A549 (cell line): ENCODE data around the gene UNC5C. TPM values are rescaled to one million over a fixed set of nuclear protein-coding genes. Genes with fewer than 3 reads are reported as not detected.

ENCODE experiments used
- ATAC-seq, 2 experiments: fragments of 200-7000 bp in 1 of 2; fragments of >200 bp in 1 of 2; cut with Nextera tagmentation in 1 of 2; cut with Tn5 transposase in 1 of 2; 3 replicates each; pipeline versions ENCODE4 v1.8.0 to v1.9.1; 2018 to 2020; ENCODE audit warnings: mild to moderate bottlenecking in 1 of 2, moderate library complexity in 1 of 2
- CTCF ChIA-PET: fragments of 300-600 bp; sonication (Branson Sonifier 250); formaldehyde crosslinking; extraction: SDS; loops from one replicate; lab custom pipeline; 2021; ENCODE audit warnings: antibody characterized with exemption, inconsistent platforms; lab: Yijun Ruan, JAX
- POLR2A ChIA-PET: fragments of 350-600 bp; formaldehyde crosslinking; extraction: SDS; loops from one replicate; lab custom pipeline; 2021; ENCODE audit warnings: antibody characterized with exemption, inconsistent platforms; lab: Yijun Ruan, JAX
- DNase-seq, 2 experiments: peaks; one replicate each; pipeline versions ENCODE4 v3.0.0 to v3.0.0-alpha.2; 2011 to 2016; ENCODE audit warnings: low read depth in 1 of 2, low spot score in 1 of 2
- FAIRE-seq: peaks from 2 replicates; lab custom pipeline; 2011; peaks lifted over from hg19 to GRCh38; lab: Jason Lieb, UNC
- H3K27ac ChIP-seq, 2 experiments: fragments of >200 bp; sonication (Bioruptor Twin); formaldehyde crosslinking; 3 replicates each; pipeline ENCODE4 v1.5.1; 2016 to 2017
- H3K4me1 ChIP-seq: fragments of >200 bp; sonication (Bioruptor Twin); formaldehyde crosslinking; 3 replicates; pipeline ENCODE4 v1.6.1; 2016
- H3K4me2 ChIP-seq: fragments of >200 bp; sonication (Bioruptor Twin); formaldehyde crosslinking; 3 replicates; pipeline ENCODE4 v1.6.1; 2016
- H3K4me3 ChIP-seq: fragments of >200 bp; sonication (Bioruptor Twin); formaldehyde crosslinking; 3 replicates; pipeline ENCODE4 v1.5.1; 2016
- H3K9me3 ChIP-seq: fragments of >200 bp; sonication (Bioruptor Twin); formaldehyde crosslinking; 3 replicates; pipeline ENCODE4 v1.6.1; 2016
- ATOH8 ChIP-seq: fragments of 250-450 bp; sonication (Bioruptor Pico); IDR thresholded peaks from 2 replicates; pipeline ENCODE4 v1.5.0; 2020; ENCODE audit warnings: low read depth, mild to moderate bottlenecking, moderate library complexity
- CHD4 ChIP-seq: fragments of 200-600 bp; sonication (generic); IDR thresholded peaks from 2 replicates; pipeline ENCODE4 v1.6.1; 2016; ENCODE audit warnings: antibody characterized with exemption, mild to moderate bottlenecking, borderline replicate concordance
- EP300 ChIP-seq, 2 experiments: fragments of >200 bp; sonication (Bioruptor Twin); formaldehyde crosslinking; IDR thresholded peaks; 2 replicates in 1 of 2; 3 replicates in 1 of 2; pipeline ENCODE4 v1.6.1; 2016 to 2017
- ESRRA ChIP-seq: fragments of 150-350 bp; IDR thresholded peaks from 2 replicates; pipeline ENCODE4 v1.6.1; 2014; ENCODE audit warnings: mild to moderate bottlenecking, low read length, borderline replicate concordance
- HDAC2 ChIP-seq: fragments of 200-600 bp; sonication (generic); IDR thresholded peaks from 2 replicates; pipeline ENCODE4 v1.6.1; 2016
- HOXB5 ChIP-seq: fragments of 250-450 bp; sonication (Bioruptor Pico); IDR thresholded peaks from 2 replicates; pipeline ENCODE4 v1.5.0; 2020; ENCODE audit warnings: mild to moderate bottlenecking, moderate library complexity
- MAFK ChIP-seq: fragments of 450-650 bp; IDR thresholded peaks from 2 replicates; pipeline ENCODE4 v1.6.1; 2014; ENCODE audit not compliant: partially characterized antibody
- MAZ ChIP-seq: fragments of 150-350 bp; IDR thresholded peaks from 2 replicates; pipeline ENCODE4 v1.6.1; 2014; ENCODE audit warnings: antibody characterized with exemption, low read depth, low read length, borderline replicate concordance
- MYC ChIP-seq: IDR thresholded peaks from 2 replicates; pipeline ENCODE4 v1.6.1; 2012; ENCODE audit warnings: mild to moderate bottlenecking, inconsistent platforms, low read length, improper control_type of control experiment, borderline replicate concordance
- NFE2L2 ChIP-seq: fragments of 150-350 bp; conservative IDR thresholded peaks from 2 replicates; pipeline ENCODE4 v1.6.1; 2014; ENCODE audit warnings: low read length
- NR3C1 ChIP-seq: fragments of >200 bp; sonication (Bioruptor Twin); formaldehyde crosslinking; IDR thresholded peaks from 3 replicates; pipeline ENCODE4 v1.6.1; 2017
- PHF8 ChIP-seq: fragments of 200-600 bp; sonication (generic); IDR thresholded peaks from 2 replicates; pipeline ENCODE4 v1.6.1; 2016; ENCODE audit warnings: low read depth, mild to moderate bottlenecking, antibody characterized with exemption, moderate library complexity, borderline replicate concordance
- RAD21 ChIP-seq, 2 experiments: fragments of >200 bp in 1 of 2; sonication (Bioruptor Twin) in 1 of 2; formaldehyde crosslinking in 1 of 2; IDR thresholded peaks in 1 of 2; conservative IDR thresholded peaks in 1 of 2; 2 replicates in 1 of 2; 3 replicates in 1 of 2; pipeline ENCODE4 v1.6.1; 2012 to 2018; ENCODE audit warnings: inconsistent platforms in 1 of 2
- RCOR1 ChIP-seq: fragments of 150-350 bp; IDR thresholded peaks from 2 replicates; pipeline ENCODE4 v1.6.1; 2014; ENCODE audit warnings: antibody characterized with exemption, low read length, low read depth
- SREBF2 ChIP-seq: fragments of 450-650 bp; IDR thresholded peaks from 2 replicates; pipeline ENCODE4 v1.6.1; 2014; ENCODE audit warnings: mild to moderate bottlenecking, moderate library complexity
- TFCP2L1 ChIP-seq: fragments of 250-450 bp; sonication (Bioruptor Pico); IDR thresholded peaks from 2 replicates; pipeline ENCODE4 v1.5.0; 2021; ENCODE audit warnings: mild to moderate bottlenecking
- USF2 ChIP-seq: fragments of 450-650 bp; IDR thresholded peaks from 2 replicates; pipeline ENCODE4 v1.6.1; 2014; ENCODE audit warnings: antibody characterized with exemption
- ZFP36 ChIP-seq: fragments of 450-650 bp; IDR thresholded peaks from 2 replicates; pipeline ENCODE4 v1.6.1; 2014; ENCODE audit warnings: borderline replicate concordance; ENCODE audit not compliant: partially characterized antibody
- ZSCAN20 ChIP-seq: fragments of 250-450 bp; sonication (Bioruptor Pico); IDR thresholded peaks from 2 replicates; pipeline ENCODE4 v1.8.0; 2022; ENCODE audit warnings: mild to moderate bottlenecking, moderate library complexity
- WGBS: methylation state at CpG from one replicate; pipeline ENCODE4 v1.1.6; 2017; ENCODE audit errors: missing lambda C conversion rate; 5-methylcytosine and 5-hydroxymethylcytosine counted together
- polyA plus RNA-seq, 4 experiments: library from polyadenylated mRNA; depleted of rRNA in 3 of 4; stranded (reverse); fragments of >200 nt; fragmentation: RNase III in 1 of 4; extraction: RNeasy Plus Mini Kit Qiagen cat#74134 plus additional on column Dnase treatment in 1 of 4; gene quantifications; 2 replicates in 3 of 4; 3 replicates in 1 of 4; pipeline ENCODE4 v1.2.3, GENCODE V29; 2011 to 2017
- TF ChIP-seq, protein P1 (sequence below): fragments of 250-450 bp; sonication (Bioruptor Pico); IDR thresholded peaks from 2 replicates; pipeline ENCODE4 v1.5.0; 2021; ENCODE audit warnings: mild to moderate bottlenecking, moderate library complexity, borderline replicate concordance
- TF ChIP-seq, protein P2 (sequence below): fragments of >200 bp; sonication (Bioruptor Twin); formaldehyde crosslinking; IDR thresholded peaks from 3 replicates; pipeline ENCODE4 v1.6.1; 2016

UNC5C gene
- polyA plus RNA-seq, 2 of the 4 experiments (the other 2 are of a cell fraction), result 0.13 TPM; not detected in 1

GRCh38 chr4:95272797-95273196 lies 276.0 kb downstream of the UNC5C start:
- FAIRE-seq, result no peak
- CTCF ChIA-PET, result no interaction called here
- H3K9me3 ChIP-seq, result no peaks in the 10 kb centered on the region
- H3K4me1 ChIP-seq, result peaks cover 3% of the 10 kb centered on the region; the same call in 1 of the 3 replicates
- no peak overlapping the region for H3K4me2 ChIP-seq
- TF ChIP-seq ZSCAN20 (CRISPR knock-in tag) (no peak), SREBF2 (no peak), ZFP36 (no peak)
- TF ChIP-seq, protein P1, sequence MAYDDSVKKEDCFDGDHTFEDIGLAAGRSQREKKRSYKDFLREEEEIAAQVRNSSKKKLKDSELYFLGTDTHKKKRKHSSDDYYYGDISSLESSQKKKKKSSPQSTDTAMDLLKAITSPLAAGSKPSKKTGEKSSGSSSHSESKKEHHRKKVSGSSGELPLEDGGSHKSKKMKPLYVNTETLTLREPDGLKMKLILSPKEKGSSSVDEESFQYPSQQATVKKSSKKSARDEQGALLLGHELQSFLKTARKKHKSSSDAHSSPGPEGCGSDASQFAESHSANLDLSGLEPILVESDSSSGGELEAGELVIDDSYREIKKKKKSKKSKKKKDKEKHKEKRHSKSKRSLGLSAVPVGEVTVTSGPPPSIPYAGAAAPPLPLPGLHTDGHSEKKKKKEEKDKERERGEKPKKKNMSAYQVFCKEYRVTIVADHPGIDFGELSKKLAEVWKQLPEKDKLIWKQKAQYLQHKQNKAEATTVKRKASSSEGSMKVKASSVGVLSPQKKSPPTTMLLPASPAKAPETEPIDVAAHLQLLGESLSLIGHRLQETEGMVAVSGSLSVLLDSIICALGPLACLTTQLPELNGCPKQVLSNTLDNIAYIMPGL, result no peak
- TF ChIP-seq, all 56 proteins: peak for 0
- H3K4me3 ChIP-seq, result no peak overlapping the region
- no peak overlapping the region for H3K27ac ChIP-seq
- DNase-seq, result no peak
- no peak for ATAC-seq
- 52% methylated on average over 3 of the region's 3 CpGs for WGBS
- POLR2A ChIA-PET, result no interaction called here

DNA sequence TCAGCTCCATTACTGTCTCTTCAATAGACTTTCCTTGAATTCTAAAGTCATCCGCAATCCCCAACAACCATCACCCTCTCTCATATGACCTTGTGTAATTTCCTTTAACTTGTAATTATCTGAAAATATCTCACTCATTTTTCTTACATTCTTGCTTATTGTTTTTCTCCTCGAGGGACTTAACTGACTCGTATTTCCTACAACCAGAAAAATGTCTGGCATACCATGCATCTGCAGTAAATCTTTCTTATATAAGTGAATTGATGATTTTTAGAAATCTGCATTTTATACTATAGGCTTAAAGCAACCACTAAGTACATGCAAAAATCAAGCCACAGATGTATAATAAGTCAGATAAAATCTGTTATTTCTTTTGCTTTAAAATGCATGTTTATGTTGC lies 276.7 kb downstream of the UNC5C start:
- H3K9me3 ChIP-seq, result no peaks in the 10 kb centered on the region
- ChIA-PET POLR2A (no interaction called here), CTCF (no interaction called here)
- H3K4me2 ChIP-seq, result no peak overlapping the region
- no peak overlapping the region for H3K4me3 ChIP-seq
- H3K4me1 ChIP-seq, result peaks cover 10% of the 10 kb centered on the region; the same call in 1 of the 3 replicates
- FAIRE-seq (no peak), ATAC-seq (no peak), DNase-seq (no peak)
- no peak overlapping the region for H3K27ac ChIP-seq
- TF ChIP-seq MAFK (no peak), HDAC2 (no peak), MYC (no peak), CHD4 (no peak), ZFP36 (no peak), ESRRA (no peak), NFE2L2 (no peak), RAD21 (conservative IDR thresholded peaks at IDR 0.05 in 1 of 2, IDR thresholded peaks at IDR 0.05 in 1 of 2) (no peak), USF2 (no peak), NR3C1 (no peak), PHF8 (no peak), SREBF2 (no peak), TFCP2L1 (no peak), EP300 (IDR thresholded peaks at IDR 0.05) (no peak), ATOH8 (CRISPR knock-in tag) (no peak), RCOR1 (no peak), HOXB5 (CRISPR knock-in tag) (no peak), MAZ (no peak)
- TF ChIP-seq, protein P2, sequence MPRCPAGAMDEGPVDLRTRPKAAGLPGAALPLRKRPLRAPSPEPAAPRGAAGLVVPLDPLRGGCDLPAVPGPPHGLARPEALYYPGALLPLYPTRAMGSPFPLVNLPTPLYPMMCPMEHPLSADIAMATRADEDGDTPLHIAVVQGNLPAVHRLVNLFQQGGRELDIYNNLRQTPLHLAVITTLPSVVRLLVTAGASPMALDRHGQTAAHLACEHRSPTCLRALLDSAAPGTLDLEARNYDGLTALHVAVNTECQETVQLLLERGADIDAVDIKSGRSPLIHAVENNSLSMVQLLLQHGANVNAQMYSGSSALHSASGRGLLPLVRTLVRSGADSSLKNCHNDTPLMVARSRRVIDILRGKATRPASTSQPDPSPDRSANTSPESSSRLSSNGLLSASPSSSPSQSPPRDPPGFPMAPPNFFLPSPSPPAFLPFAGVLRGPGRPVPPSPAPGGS, result no peak
- WGBS, result 64% methylated on average over 3 of the region's 3 CpGs
